ENCODE data around the gene GAB3.

GRCh38 chrX:154658957-154659356 is 91.9 kb downstream of the GAB3 start:
- TF ChIP-seq, protein P1, sequence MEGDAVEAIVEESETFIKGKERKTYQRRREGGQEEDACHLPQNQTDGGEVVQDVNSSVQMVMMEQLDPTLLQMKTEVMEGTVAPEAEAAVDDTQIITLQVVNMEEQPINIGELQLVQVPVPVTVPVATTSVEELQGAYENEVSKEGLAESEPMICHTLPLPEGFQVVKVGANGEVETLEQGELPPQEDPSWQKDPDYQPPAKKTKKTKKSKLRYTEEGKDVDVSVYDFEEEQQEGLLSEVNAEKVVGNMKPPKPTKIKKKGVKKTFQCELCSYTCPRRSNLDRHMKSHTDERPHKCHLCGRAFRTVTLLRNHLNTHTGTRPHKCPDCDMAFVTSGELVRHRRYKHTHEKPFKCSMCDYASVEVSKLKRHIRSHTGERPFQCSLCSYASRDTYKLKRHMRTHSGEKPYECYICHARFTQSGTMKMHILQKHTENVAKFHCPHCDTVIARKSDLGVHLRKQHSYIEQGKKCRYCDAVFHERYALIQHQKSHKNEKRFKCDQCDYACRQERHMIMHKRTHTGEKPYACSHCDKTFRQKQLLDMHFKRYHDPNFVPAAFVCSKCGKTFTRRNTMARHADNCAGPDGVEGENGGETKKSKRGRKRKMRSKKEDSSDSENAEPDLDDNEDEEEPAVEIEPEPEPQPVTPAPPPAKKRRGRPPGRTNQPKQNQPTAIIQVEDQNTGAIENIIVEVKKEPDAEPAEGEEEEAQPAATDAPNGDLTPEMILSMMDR (IDR thresholded peaks at IDR 0.05), result no peak
- no peak for TF ChIP-seq POLR2A (IDR thresholded peaks at IDR 0.05)
